NCI-H1417 (cell line): ENCODE measurements around the gene APOC3.
"Not testable (repeated sequence)": the region's sequence is repeated elsewhere in the genome, so short reads cannot be mapped to it uniquely, and the experiment has no call there.

Source experiments
- DNase-seq, 3 experiments: peaks; one replicate each; lab custom pipeline; 2025; lab: John Stamatoyannopoulos, UW

APOC3 gene

DNA sequence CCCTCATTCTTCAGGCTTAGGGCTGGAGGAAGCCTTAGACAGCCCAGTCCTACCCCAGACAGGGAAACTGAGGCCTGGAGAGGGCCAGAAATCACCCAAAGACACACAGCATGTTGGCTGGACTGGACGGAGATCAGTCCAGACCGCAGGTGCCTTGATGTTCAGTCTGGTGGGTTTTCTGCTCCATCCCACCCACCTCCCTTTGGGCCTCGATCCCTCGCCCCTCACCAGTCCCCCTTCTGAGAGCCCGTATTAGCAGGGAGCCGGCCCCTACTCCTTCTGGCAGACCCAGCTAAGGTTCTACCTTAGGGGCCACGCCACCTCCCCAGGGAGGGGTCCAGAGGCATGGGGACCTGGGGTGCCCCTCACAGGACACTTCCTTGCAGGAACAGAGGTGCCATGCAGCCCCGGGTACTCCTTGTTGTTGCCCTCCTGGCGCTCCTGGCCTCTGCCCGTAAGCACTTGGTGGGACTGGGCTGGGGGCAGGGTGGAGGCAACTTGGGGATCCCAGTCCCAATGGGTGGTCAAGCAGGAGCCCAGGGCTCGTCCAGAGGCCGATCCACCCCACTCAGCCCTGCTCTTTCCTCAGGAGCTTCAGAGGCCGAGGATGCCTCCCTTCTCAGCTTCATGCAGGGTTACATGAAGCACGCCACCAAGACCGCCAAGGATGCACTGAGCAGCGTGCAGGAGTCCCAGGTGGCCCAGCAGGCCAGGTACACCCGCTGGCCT, 641 bp downstream of the APOC3 start:
- no peak for DNase-seq

GRCh38 chr11:116831790-116832349, 2.2 kb downstream of the APOC3 start:
- DNase-seq, result no peak

DNA sequence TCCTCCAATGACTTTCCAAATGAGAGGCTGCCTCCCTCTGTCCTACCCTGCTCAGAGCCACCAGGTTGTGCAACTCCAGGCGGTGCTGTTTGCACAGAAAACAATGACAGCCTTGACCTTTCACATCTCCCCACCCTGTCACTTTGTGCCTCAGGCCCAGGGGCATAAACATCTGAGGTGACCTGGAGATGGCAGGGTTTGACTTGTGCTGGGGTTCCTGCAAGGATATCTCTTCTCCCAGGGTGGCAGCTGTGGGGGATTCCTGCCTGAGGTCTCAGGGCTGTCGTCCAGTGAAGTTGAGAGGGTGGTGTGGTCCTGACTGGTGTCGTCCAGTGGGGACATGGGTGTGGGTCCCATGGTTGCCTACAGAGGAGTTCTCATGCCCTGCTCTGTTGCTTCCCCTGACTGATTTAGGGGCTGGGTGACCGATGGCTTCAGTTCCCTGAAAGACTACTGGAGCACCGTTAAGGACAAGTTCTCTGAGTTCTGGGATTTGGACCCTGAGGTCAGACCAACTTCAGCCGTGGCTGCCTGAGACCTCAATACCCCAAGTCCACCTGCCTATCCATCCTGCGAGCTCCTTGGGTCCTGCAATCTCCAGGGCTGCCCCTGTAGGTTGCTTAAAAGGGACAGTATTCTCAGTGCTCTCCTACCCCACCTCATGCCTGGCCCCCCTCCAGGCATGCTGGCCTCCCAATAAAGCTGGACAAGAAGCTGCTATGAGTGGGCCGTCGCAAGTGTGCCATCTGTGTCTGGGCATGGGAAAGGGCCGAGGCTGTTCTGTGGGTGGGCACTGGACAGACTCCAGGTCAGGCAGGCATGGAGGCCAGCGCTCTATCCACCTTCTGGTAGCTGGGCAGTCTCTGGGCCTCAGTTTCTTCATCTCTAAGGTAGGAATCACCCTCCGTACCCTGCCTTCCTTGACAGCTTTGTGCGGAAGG, 2.9 kb downstream of the APOC3 start:
- no peak for DNase-seq

DNA sequence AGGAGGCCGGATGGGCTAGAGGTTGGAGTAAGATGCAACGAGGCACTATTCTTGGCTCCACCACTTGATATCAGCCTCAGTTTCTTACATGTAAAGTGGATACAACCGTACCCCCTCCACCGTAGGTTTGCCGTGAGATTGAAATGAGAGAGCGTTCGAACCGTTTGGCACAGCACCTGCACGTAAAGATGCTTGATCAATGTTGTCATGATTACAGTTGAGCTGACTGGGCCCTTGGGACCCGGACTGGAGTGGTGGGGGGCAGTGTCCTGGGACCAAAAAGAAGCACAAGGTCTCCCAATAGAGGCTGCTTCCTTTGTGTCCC, 3.7 kb downstream of the APOC3 start:
- DNase-seq, result no peak

DNA sequence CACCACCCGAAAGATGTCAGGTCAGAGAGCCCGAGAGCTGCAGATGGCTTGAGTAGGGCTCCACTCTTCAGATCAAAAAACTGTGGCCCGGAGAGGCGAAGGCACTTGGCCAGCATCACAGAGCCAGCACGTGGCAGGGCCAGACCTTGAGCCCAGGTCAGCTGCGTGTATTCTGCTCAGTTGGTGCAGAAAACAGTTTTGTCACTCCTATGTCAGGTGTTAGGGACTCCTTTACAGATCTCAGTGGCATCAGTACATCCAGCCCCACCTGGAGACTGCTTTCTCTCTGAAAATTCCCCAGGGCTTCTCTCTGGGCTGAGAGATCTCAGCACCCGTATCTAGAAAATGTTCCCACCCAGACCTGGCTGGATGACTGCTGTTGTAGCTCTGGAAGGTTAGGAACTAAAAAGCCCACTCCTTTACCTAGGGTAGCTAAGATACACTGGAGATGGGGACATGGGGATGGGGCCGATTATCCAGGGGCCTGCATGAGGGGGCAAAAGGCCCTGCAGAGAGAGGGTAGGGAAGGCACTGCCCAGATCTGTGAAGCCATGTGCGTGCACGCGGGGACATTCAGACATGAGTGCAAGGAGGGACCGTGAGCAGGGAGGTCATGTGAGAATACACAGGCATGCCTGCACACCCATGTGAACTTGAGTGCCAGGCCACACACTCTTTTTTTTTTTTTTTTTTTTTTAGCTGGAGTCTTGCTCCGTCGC, 4.3 kb downstream of the APOC3 start:
- no peak for DNase-seq

DNA sequence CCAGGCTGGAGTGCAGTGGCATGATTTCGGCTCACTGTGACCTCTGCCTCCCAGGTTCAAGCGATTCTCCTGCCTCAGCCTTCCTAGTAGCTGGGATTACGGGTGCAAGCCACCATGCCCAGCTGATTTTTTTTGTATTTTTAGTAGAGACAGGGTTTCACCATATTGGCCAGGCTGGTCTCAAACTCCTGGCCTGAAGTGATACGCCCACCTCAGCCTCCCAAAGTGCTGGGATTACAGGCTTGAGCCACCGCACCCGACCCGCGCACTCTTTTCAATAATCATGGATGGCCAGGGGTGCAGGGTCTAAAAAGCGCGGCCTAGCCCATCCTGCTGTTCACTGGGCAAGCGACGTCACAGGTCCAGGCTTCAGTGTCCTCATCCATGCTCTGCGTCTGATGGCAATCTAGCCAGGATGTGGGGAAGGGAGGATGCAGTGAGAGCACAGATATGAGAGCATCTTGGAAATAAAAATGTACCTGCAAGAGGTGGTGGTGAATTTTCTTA, 4.9 kb downstream of the APOC3 start:
- not testable (repeated sequence) for DNase-seq

DNA sequence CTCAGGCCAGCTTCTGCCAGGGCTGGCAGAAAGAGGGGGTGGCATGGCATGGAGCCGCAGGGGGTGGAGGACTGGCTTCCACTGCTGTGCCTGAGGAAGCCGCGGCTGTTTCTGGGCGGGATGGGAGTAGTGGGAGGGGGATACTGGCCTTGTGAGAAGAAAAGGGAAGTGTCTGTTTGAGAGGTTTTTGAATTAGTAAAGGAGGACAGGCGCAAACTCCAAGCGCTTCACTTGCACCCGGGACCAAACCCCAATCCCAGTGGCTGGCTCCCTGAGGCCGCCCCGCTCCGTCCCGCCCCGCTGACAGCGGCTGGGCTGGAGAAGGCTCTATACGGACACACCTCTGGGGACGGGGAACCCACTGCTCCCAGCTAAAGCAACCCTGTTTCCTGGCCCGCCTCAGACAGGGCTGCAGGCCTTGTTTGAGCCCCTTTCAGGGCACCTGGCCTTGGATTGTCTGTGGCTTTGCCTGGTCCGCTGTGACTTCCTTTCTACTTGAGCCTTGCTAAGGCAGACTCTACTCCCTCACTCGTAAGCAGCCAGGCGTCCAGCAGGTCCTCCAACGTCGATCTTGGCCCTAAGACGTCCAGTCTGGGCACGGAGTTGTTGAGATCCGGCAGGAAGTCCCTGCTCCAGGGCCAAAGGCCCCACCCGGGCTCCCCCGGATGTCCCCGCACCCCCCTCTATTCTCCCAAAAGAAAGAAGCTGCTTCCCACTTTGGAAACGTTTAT, 5.5 kb downstream of the APOC3 start:
- DNase-seq, result peak in 1 of 3 experiments; percentile 54

- DNase-seq, result peak; percentile 96 to 98 (median 98)
These were observed 6.3 kb downstream of the APOC3 start for GRCh38 chr11:116835791-116836631.

DNA sequence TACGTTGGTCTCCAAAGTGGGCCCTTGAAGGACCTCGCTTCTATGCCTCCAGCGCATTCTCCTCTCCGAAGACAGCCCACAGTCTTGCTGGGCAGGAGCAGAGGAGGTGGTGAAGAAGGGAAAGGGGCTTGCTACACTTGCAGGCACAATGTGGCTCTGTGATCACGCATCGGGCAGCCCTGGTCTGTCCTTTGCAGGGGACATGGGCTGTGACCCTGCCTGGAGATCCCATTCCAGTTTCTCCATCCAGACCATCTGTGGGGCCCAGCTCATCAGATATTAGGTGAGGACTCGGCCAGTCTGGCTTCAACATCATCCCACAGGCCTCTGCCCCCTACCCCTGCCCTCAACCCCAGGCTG, 6.9 kb downstream of the APOC3 start:
- DNase-seq, result no peak

DNA sequence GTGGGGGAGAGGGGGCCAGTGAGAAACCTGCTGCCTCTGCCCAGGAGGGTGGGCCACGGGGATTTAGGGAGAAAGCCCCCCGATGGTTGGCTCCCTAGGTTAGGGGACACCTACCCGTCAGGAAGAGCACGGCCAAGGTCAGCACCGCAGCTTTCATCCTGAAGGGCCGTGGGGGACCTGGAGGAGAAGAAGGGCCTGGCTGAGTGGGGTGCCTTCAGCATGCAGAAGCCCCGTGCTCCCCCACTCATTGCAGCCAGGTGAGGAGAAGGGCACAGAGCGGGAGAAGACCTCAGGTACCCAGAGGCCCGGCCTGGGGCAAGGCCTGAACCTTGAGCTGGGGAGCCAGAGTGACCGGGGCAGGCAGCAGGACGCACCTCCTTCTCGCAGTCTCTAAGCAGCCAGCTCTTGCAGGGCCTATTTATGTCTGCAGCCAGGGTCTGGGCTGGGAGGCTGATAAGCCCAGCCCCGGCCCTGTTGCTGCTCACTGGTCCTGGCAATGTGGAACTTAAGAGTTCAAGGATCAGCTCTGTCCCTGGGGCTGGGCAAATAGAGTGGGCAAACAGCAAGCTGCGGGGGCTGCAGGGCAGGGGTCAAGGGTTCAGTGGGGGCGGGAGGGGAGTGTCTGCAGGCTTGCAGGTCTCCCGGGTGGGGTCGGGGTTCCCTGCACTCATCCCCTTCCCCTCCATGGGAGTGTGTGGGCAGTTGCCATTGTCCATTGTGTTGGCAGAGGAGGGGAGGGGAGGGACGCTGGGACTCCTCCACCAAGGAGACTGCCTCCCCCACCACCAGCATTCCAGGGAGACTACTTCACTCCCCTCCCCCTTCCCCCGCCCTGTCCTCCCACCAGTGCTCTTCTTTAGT, 7.8 kb downstream of the APOC3 start, which contains the start of gene APOA1:
APOA1 (minus strand) TSS at position 392 of the 861 bp plus-strand sequence; CDS start at position 157, 235 bp downstream.
- DNase-seq, result no peak

GRCh38 chr11:116838321-116839084, 8.8 kb downstream of the APOC3 start:
- DNase-seq, result no peak

DNA sequence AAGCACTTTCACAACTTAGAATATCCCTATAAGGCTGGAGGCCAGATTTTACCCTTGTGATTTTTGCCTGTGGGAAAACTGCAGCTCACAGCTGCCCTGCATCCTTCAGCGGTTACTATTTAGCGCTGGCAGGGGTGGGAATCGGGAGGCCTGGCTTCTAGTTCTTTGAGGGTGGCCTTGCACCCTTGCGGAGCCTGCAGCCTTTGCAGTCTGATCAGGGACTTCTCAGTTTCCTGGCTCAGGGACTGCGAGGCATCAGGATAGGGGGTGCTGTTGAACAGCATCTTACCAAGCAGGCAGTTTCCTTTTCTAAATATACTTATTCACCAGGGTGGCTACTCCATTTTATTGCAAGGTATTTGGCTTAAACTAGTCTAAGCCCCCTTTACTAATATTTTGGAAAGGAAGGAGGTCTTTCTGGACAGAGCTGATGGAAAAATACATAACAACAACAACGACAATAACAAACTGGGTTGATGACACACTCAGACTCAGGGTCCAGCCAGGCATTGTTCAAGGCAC, 10.6 kb downstream of the APOC3 start:
- no peak for DNase-seq

GRCh38 chr11:116840746-116841296, 11.1 kb downstream of the APOC3 start:
- no peak for DNase-seq

DNA sequence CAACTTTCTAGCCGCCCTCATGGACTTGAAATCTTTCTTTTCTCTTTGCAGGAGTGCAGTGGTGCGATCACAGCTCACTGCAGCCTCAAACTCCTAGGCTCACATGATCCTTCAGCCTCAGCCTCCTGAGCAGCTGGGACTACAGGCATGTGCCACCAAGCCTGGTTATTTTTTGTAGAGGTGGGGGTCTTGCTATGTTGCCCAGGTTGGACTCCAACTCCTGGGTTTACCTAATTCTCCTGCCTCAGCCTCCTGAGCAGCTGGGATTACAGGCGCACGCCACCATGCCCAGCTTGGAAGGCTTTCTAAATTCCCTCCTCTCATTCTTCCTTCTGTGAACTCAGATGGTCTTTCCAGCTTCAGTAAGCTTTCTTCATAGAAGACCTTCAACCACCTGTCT, 12.4 kb downstream of the APOC3 start:
- DNase-seq, result no peak

- no peak for DNase-seq
These were observed 13.2 kb downstream of the APOC3 start for GRCh38 chr11:116842909-116843308.

DNA sequence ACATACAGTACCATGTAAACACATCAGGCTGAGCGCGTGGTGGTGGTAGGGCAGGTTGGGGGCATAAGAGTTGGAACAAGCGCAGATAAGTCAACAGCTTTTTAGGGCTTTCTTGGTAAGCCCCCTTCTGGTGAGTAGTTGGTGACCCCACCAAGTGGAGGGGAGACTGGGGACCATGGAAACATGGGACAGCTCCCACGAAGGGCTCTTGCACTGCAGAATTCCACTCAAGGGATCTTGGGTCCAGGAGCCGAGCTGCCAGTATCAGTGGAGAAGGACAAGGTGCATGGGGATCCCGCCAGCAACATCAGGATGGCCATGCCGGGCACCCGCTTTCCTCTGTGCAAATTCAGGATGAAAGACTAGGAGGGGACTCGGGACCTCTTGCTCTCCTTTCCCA, 14.0 kb downstream of the APOC3 start:
- DNase-seq, result no peak

DNA sequence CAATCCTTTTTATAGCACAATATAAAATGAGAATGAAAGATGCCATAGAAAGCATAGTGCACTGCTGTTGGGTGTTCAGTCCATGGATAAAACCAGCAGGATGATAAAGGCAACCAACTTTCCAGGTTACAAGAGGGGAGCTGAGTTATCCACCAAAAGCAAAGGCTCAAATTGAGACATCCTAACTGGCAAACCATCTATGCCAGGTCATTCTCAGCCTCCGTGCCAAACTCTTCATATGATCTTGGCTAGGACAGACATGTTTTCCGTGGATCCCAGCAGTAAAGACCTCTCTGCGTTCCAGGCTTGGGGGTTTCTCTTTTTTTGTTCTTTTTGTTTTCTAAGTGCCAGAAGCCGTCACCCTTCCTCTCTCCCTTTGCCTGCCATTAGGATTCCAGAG, 15.0 kb downstream of the APOC3 start:
- no peak for DNase-seq

GRCh38 chr11:116847612-116848011, 17.9 kb downstream of the APOC3 start:
- no peak for DNase-seq
